CD14-positive monocyte (primary cell): ENCODE results near the gene ZPR1. TPM values are rescaled to one million over a fixed set of nuclear protein-coding genes. Genes with fewer than 3 reads are reported as not detected.

ENCODE experiments used
- DNase-seq, 3 donors: peaks; one replicate each; pipeline ENCODE4 v3.0.0-alpha.2; 2011 to 2022
- H2AFZ ChIP-seq: 2 replicates; pipeline ENCODE4 v1.6.0; 2012; ENCODE audit warnings: mild to moderate bottlenecking, low read depth, low read length, inconsistent platforms; ENCODE audit not compliant: insufficient read depth, poor library complexity, severe bottlenecking
- H3K27ac ChIP-seq, 2 donors: 1 replicate in 1 of 2; 2 replicates in 1 of 2; pipeline ENCODE4 v1.5.1; 2012 to 2013; ENCODE audit warnings: low read length in 2 of 2, control low read depth in 1 of 2, inconsistent platforms in 1 of 2, low read depth in 1 of 2, mild to moderate bottlenecking in 1 of 2
- H3K27me3 ChIP-seq, 2 donors: one replicate each; pipeline versions ENCODE4 v1.6.0 to v1.6.1; 2011 to 2013; ENCODE audit warnings: low read length in 2 of 2; ENCODE audit not compliant: control insufficient read depth in 2 of 2, insufficient read depth in 2 of 2
- H3K36me3 ChIP-seq, 2 donors: replicated peaks in 1 of 2; 1 replicate in 1 of 2; 2 replicates in 1 of 2; pipeline versions ENCODE4 v1.5.1 to v1.6.1; 2012 to 2013; ENCODE audit warnings: low read length in 2 of 2, control low read depth in 1 of 2, inconsistent platforms in 1 of 2, mild to moderate bottlenecking in 1 of 2; ENCODE audit not compliant: insufficient read depth in 2 of 2, control insufficient read depth in 1 of 2
- H3K4me1 ChIP-seq, 2 donors: 1 replicate in 1 of 2; 2 replicates in 1 of 2; pipeline versions ENCODE4 v1.5.1 to v1.6.1; 2012 to 2013; ENCODE audit warnings: low read length in 2 of 2, control low read depth in 1 of 2, inconsistent platforms in 1 of 2, mild to moderate bottlenecking in 1 of 2, moderate library complexity in 1 of 2; ENCODE audit not compliant: insufficient read depth in 2 of 2, control insufficient read depth in 1 of 2
- H3K4me2 ChIP-seq: replicated peaks from 2 replicates; pipeline ENCODE3; 2012; ENCODE audit warnings: low read length, moderate library complexity, mild to moderate bottlenecking; ENCODE audit not compliant: poor library complexity, severe bottlenecking; ENCODE audit errors: extremely low read depth
- H3K4me3 ChIP-seq, 3 experiments: fragments of 200-600 bp in 1 of 3; sonication (generic) in 1 of 3; replicated peaks in 1 of 3; 1 replicate in 2 of 3; 2 replicates in 1 of 3; pipeline ENCODE4 v1.5.1; 2011 to 2013; ENCODE audit warnings: low read length in 3 of 3, mild to moderate bottlenecking in 3 of 3, control low read depth in 2 of 3, low read depth in 2 of 3, inconsistent platforms in 1 of 3, moderate library complexity in 1 of 3
- H3K79me2 ChIP-seq: 2 replicates; pipeline ENCODE4 v1.6.0; 2012; ENCODE audit warnings: mild to moderate bottlenecking, control low read depth, inconsistent platforms, low read length, moderate library complexity; ENCODE audit not compliant: insufficient read depth
- H3K9ac ChIP-seq: 2 replicates; pipeline ENCODE4 v1.6.0; 2017; ENCODE audit warnings: low read length, mild to moderate bottlenecking; ENCODE audit not compliant: insufficient read depth, poor library complexity, severe bottlenecking
- H3K9me3 ChIP-seq, 2 donors: replicated peaks in 1 of 2; 1 replicate in 1 of 2; 2 replicates in 1 of 2; pipeline versions ENCODE4 v1.5.1 to v1.6.1; 2012 to 2013; ENCODE audit warnings: low read length in 2 of 2, control low read depth in 1 of 2; ENCODE audit not compliant: control insufficient read depth in 1 of 2, insufficient read depth in 1 of 2
- H4K20me1 ChIP-seq: 2 replicates; pipeline ENCODE4 v1.6.0; 2012; ENCODE audit warnings: mild to moderate bottlenecking, low read length, control low read depth, moderate library complexity; ENCODE audit not compliant: insufficient read depth
- H3K27ac Mint-ChIP-seq, 7 donors: one replicate each; pipeline ENCODE4 v1.8.0; 2020; ENCODE audit warnings: mild to moderate bottlenecking in 7 of 7, mixed read lengths in 7 of 7, moderate library complexity in 6 of 7, inconsistent platforms in 2 of 7
- H3K27me3 Mint-ChIP-seq, 3 donors: one replicate each; pipeline ENCODE4 v1.8.0; 2021 to 2022; ENCODE audit warnings: low read depth in 3 of 3, mild to moderate bottlenecking in 3 of 3, mixed read lengths in 3 of 3, moderate library complexity in 3 of 3, inconsistent platforms in 1 of 3
- H3K36me3 Mint-ChIP-seq, 2 donors: one replicate each; pipeline ENCODE4 v1.8.0; 2020; ENCODE audit warnings: mixed read lengths in 2 of 2, inconsistent platforms in 1 of 2, mild to moderate bottlenecking in 1 of 2
- H3K4me1 Mint-ChIP-seq: one replicate; pipeline ENCODE4 v1.8.0; 2020; ENCODE audit warnings: mild to moderate bottlenecking, mixed read lengths
- H3K4me3 Mint-ChIP-seq, 2 donors: one replicate each; pipeline ENCODE4 v1.8.0; 2020; ENCODE audit warnings: mild to moderate bottlenecking in 2 of 2, mixed read lengths in 2 of 2, moderate library complexity in 1 of 2
- H3K9me3 Mint-ChIP-seq, 7 donors: one replicate each; pipeline ENCODE4 v1.8.0; 2020 to 2022; ENCODE audit warnings: mixed read lengths in 7 of 7, mild to moderate bottlenecking in 6 of 7, moderate library complexity in 6 of 7, inconsistent platforms in 2 of 7
- CTCF ChIP-seq: fragments of 200-600 bp; IDR thresholded peaks from one replicate; pipeline ENCODE4 v1.8.0; 2022; ENCODE audit warnings: antibody characterized with exemption, mild to moderate bottlenecking
- WGBS: methylation state at CpG from one replicate; pipeline ENCODE4 v1.1.5; 2013; ENCODE audit warnings: missing lambda C conversion rate; ENCODE audit not compliant: insufficient coverage; 5-methylcytosine and 5-hydroxymethylcytosine counted together
- intact Hi-C, 2 donors: fragments of 100-400 bp; cut with micrococcal nuclease; formaldehyde crosslinking; loops; one replicate each; pipeline versions ENCODE4 v1.15.0 to v1.15.1; 2023
- polyA plus RNA-seq, 3 donors: library from polyadenylated mRNA; depleted of rRNA in 1 of 3; unstranded in 2 of 3; stranded (reverse) in 1 of 3; fragments of 300-500 nt in 2 of 3; fragments of >200 nt in 1 of 3; fragmentation: Illumina TruSeq in 2 of 3; gene quantifications; 1 replicate in 2 of 3; 2 replicates in 1 of 3; pipeline ENCODE4 v1.2.3, GENCODE V29; 2012 to 2021

ZPR1 gene
- polyA plus RNA-seq, 3 donors, result 24.4 to 35.5 (median 35.2) TPM

- no peak overlapping the region for H3K4me3 Mint-ChIP-seq
- TF ChIP-seq CTCF, result no peak
- H3K36me3 Mint-ChIP-seq, result no peaks in the 10 kb centered on the region
- H3K27ac Mint-ChIP-seq, result no peak overlapping the region
- Histone ChIP-seq H3K79me2 (no peaks in the 10 kb centered on the region), H2AFZ (no peak overlapping the region), H3K4me3 (no peak overlapping the region), H3K27me3 (no peaks in the 10 kb centered on the region), H3K9me3 (no peaks in the 10 kb centered on the region), H3K9ac (no peak overlapping the region), H3K4me1 (peaks cover 17 to 19% of the 10 kb centered on the region in 2 donors), H3K4me2 (no peak overlapping the region), H3K36me3 (no peaks in the 10 kb centered on the region), H3K27ac (no peak overlapping the region), H4K20me1 (no peaks in the 10 kb centered on the region)
- 95% methylated on average over 13 of the region's 14 CpGs for WGBS
- DNase-seq, result no peak
- intact Hi-C loops, result no loop called here
- H3K9me3 Mint-ChIP-seq, result no peaks in the 10 kb centered on the region
- peaks cover 3 to 8% (median 4%) of the 10 kb centered on the region in 3 donors for H3K27me3 Mint-ChIP-seq
- H3K4me1 Mint-ChIP-seq, result peaks cover 14% of the 10 kb centered on the region
Measured at GRCh38 chr11:116833816-116834534, 46.2 kb upstream of the ZPR1 start.

- WGBS, result 100% methylated on average over 9 of the region's 10 CpGs
- H3K4me3 Mint-ChIP-seq, result no peak overlapping the region
- H3K27me3 Mint-ChIP-seq, result peaks cover 3 to 8% (median 4%) of the 10 kb centered on the region in 3 donors
- H3K9me3 ChIP-seq, result no peaks in the 10 kb centered on the region
- no peaks in the 10 kb centered on the region for H3K36me3 ChIP-seq
- H3K9ac ChIP-seq, result no peak overlapping the region
- no peaks in the 10 kb centered on the region for H3K79me2 ChIP-seq
- H3K27ac Mint-ChIP-seq, result peak overlapping the region in 1 of 7 donors; percentile 15
- peaks cover 17 to 19% of the 10 kb centered on the region in 2 donors for H3K4me1 ChIP-seq
- no peaks in the 10 kb centered on the region for H3K27me3 ChIP-seq
- no peaks in the 10 kb centered on the region for H4K20me1 ChIP-seq
- no peak overlapping the region for H3K4me3 ChIP-seq
- H3K9me3 Mint-ChIP-seq, result no peaks in the 10 kb centered on the region
- no peak overlapping the region for H2AFZ ChIP-seq
- no peak overlapping the region for H3K27ac ChIP-seq
- H3K4me1 Mint-ChIP-seq, result peaks cover 14% of the 10 kb centered on the region
- H3K4me2 ChIP-seq, result no peak overlapping the region
- intact Hi-C loops, result no loop called here
- TF ChIP-seq CTCF, result no peak
- DNase-seq, result no peak
- no peaks in the 10 kb centered on the region for H3K36me3 Mint-ChIP-seq
Measured at GRCh38 chr11:116833491-116833815, 45.6 kb upstream of the ZPR1 start.
